Endothelial cell of hepatic sinusoid (primary cell): ENCODE results near the gene SLC8A2.

ENCODE experiments used
- in situ Hi-C: cut with HindIII; loops from 2 replicates; pipeline ENCODE4 v1.10.0; 2017; ENCODE audit warnings: low sequenced_read_pairs

The SLC8A2 gene

DNA sequence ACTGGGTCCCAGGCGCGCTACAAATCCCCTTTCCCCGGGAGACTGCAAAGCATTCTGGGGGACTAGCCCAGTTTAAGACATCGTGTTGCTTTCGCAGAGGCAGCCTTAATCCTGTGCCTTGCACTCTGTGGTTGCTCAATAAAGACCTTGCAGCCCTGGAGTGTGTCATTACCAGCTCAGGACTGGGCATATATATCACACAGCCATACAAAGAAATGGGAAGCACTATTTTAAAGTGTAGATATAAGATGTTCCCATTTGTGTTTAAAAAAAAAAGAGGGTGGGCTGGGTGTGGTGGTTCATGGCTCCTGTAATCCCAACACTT, 32.1 kb upstream of the SLC8A2 start:
- in situ Hi-C loops, result no loop called here

DNA sequence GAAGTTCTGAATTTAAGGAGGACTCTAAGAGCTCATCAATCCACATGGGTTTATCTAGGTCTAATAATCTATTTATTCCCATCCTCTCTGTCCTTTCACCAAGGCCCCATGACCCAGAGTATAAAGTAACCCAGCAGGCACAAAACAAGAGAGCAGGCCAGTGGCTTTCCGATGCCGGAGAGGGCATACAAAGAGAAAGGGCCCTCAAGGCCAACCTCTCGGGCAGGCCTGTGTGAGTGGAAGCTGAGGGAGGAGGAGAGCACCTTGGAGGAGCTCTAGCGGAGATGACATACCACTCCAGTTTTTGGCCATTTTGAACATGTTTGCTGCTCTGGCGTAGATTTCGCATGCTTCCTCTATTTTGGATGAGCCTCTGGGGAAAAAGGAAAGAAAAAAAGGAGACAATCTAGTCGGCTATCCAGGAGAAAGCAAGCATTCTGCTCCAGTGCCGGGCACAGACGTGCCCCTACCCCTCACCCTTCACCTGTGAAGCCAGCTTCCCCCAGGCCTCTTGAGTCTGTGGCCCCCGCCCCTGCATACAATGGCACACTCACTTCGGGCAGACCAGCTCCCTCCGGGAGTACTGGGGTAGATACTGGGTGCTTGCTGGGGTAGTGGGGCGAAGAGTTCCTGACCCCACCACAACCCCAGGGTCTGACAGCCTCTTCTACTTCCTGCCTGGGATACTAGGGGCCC, 31.6 kb upstream of the SLC8A2 start:
- in situ Hi-C loops, result no loop called here

DNA sequence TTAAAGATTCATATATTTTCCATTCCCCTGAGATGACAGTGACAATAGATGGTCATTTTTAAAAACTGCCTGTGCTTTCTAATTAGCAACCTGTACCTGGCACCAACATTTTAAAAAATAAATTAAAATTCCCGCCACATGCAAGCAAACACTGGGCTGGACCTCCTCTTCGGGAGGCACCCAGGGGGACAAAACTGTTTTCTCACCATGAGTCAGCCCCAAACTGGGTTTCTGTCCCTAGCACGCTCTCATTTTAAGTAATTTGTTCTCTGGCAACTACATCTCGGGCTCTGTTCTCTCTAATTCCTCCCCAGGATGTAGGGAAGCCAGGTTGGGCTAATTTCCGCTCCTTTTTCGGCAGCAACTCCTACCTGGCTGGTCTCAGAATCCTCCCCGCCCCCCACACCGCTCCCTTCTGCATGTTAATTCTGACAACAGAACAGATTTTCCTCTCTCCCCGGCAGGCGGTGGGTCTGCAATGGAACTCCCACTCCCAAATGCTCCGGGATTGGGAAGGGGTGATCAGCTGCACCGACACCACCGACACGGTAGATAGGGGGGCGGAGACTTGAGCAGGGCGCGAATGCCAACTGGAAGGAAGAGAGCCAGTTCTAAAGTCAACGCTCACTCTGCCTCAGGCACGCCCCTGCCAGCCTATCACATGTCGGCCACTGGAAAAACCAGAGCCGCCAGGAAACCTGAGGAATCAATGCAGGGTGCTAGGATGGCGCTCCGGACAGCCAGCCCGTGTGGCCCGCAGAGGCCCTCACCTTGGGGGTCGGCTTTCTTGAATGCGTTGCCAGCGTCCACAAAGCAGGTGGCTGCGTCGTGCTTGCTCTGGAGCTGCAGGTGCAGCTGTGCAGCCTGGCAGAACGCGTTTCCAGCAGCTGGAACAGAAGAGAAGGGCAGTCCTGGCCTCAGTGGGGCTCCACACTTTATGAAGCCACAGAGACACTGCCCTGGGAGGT, 28.5 kb upstream of the SLC8A2 start:
- in situ Hi-C loops, result no loop called here

- in situ Hi-C loops, result no loop called here
Measured at GRCh38 chr19:47499371-47499770, 27.7 kb upstream of the SLC8A2 start.

GRCh38 chr19:47498561-47498960, 26.9 kb upstream of the SLC8A2 start:
- in situ Hi-C loops, result no loop called here

DNA sequence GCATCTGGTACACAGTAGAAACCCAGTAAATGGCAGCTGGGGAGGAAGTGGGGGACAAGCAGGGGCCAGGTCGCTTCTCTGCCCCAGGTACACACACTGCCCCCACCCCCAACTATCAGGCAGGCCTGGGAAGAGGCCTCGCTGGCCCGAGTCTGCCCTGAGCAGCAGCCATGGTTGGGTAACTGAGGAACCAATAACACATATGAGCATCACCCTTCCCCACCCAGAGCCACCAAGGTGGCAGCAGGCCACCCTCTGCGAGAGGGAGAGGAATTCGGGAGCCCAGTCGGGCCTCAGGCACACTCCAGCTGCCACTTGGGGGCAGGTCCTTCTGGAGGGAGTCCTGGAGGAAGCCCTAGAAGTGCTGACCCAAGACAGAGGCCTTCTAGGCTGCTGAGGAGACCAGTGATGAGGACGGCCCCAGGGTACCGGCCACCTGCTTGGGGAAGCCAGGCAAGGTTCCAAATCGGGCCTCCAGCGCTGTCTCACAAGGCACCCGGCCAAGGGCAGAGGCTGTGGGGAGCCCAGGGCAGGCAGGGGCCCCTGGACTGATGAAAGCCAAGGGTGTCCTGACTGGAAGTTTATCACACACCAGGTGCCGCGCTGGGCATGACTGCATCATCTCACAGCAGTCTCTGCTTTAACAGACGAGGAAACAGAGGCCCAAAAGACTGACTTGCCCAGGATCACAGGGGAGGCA, 26.3 kb upstream of the SLC8A2 start:
- in situ Hi-C loops, result no loop called here

- in situ Hi-C loops, result no loop called here
Measured at GRCh38 chr19:47497050-47497766, 25.5 kb upstream of the SLC8A2 start.

DNA sequence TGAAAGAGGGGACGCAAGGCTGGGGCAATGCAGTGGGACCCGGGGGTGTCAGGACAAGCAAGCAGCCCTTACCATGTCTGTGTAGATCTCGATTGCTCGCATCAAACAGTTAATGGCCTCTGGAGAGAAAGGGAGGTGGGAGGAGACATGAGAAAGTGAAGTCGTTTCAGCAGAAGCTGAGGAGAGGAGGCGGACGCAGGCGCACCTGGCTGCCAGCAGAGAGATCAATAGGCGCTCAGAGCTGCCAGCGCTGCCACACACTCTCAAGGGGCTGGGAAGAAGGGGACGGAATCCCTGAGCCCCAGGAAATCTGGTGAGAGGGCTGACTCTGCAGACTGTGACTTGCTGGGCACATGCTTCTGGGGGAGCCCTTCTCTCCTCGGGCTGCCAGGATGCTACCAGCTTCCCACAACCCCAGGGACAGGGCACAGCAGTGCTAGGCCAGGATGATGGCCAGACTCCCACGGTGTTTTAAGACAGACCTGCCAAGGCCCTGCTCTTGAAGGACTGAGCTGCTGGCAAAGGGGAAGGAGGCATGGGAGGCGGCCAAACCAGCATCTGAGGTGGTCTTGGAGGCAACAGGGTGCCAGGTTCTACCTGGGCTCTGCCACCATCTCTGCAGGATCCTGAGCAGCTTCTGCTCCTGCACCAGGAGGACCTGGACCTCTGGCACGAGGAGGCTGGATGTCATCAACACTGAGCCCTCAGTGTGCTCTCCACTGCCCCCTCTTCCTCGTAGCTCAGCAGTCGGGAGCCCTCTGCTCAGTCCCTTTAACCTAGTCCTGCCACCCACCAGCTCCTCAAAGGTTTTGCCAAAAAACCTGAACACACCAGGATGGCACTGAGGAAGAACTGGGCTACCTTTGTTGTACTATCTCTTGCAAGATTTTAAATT, 24.0 kb upstream of the SLC8A2 start:
- in situ Hi-C loops, result no loop called here

DNA sequence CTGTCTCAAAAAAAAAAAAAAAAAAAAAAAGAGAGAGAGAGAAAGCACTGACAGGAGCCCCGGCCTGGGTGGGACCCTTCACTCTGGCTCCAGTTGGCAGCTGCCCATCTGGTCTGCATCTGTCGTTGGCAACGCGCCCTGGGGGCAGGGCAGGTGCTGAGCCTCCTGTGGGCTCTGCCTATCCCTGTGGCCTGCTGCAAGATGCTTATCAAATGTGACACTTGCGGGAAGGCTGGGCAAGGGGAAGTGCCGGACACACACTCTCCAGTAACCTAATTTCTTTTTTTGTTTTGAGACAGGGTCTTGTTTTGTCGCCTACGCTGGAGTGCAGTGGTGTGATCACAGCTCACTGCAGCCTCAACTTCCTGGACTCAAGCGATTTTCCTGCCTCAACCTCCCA, 23.0 kb upstream of the SLC8A2 start:
- in situ Hi-C loops, result loop anchor here (5.0 kb wide), 3 partner anchors 63 to 168 kb away; no protein-coding TSS in a partner anchor

DNA sequence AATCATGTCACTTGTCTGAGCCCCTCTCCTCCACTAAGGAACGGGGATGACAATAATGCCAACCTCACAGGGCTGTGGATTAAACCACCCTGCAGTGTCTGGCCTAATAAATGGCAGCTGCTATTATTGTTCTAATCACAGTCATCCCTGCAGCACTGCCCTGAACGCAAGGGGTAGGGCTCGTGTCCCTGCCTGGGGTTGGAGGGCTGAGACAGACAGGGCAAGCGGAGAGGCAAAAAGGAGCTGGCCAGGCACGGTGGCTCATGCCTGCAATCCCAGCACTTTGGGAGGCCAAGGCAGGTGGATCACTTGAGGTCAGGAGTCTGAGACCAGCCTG, 22.5 kb upstream of the SLC8A2 start:
- in situ Hi-C loops, result loop anchor here (5.0 kb wide), 3 partner anchors 63 to 168 kb away; no protein-coding TSS in a partner anchor

DNA sequence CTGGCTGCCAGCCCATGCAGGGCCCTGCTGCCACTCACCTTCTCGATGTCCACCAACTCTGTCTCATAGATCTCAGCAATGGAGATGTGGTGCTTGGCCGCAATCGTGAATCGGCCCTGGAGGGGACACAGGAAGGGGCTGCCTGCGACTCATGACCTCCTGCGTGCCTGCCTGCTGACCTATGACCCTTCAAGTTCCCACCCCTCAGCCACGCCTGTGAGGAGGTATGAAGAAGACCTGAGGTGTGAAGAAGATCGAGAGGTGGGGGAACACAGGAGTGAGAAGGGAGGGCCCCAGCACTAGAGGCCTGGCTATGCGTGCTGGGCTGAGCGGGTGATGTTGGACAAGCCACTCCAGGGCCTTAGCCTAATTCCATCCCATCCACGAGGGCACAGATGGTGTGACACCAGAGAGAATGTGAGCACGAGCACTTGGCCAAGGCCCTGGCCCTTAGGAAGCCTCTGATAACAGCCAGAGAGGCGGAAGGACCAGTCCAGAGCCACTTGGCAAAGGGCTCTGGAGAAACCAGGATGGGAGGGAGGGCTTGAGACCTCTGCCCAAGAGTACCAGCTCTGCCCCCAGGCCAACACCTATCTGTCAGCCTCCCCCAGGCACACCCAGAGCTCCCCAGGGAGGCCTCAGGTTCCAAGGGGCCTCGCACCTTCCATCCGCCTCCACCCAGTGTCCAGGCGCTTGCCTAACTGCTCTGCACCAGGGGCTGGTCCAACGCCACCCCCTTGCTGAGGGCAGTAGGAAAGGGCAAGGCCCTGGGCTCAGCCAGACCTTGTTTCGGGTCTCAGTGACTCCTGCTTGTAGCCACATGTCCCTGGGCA, 21.9 kb upstream of the SLC8A2 start:
- in situ Hi-C loops, result loop anchor here (5.0 kb wide), 3 partner anchors 64 to 169 kb away; no protein-coding TSS in a partner anchor

DNA sequence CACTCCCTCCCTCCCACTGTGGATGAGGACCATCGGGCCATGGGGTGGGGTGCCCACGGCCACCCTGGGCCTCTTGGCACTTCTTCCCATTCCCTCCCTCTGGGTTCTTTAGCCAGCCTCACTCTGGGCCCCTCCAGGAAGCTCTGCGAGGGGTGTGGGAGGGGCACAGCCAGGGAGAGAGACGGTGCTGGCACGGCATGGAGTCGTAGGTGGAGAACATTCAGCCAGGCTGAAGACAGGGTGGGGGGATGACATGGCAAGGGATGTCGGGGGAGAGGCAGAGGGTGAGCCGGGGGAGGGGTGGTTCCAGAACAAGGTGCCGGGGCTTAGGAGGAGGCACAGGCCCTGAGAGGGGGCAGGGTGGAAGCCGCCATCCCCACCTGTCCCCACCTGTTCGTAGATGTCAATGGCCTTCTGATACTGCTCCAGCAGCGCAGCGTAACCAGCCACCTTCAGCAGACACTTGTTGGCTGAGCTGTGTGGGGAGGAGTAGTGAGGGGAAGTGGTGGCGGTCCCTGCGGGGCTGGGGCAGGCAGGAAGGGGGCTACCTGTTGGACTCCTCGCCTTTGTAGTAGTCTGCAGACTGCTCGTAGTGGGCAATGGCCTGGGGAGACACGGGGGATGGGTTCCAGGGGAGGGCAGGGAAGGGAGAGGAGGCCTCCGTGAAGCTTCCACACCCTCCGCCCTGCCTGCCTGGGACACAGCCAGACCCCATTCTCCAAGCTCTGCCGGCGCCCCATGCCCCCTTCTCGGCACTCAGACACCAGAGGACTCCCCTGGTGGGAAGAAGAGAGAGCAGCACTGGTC, 21.1 kb upstream of the SLC8A2 start:
- in situ Hi-C loops, result loop anchor here (5.0 kb wide), 3 partner anchors 65 to 170 kb away; no protein-coding TSS in a partner anchor

DNA sequence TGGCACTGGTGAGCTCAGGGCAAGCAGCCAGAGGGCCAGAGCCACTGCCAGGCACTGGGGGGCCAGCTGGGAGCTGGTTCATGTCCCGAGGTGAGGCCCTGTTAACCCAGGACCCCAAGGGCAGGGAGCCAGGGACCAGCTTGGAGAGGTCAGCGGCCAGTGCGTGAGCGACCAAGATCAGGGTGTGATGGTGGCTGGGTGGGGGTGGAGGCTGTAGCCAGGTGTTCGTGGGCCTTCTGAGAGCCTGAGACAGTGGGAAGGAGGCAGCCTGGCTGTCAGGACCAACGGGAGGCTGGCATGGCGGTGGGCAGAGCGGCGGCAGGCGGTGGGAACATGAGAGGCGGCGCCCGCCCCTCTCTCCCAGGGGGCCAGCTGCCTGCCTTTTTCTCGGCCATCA, 20.4 kb upstream of the SLC8A2 start:
- in situ Hi-C loops, result loop anchor here (5.0 kb wide), 3 partner anchors 65 to 170 kb away; no protein-coding TSS in a partner anchor

GRCh38 chr19:47491358-47492136, 19.9 kb upstream of the SLC8A2 start:
- in situ Hi-C loops, result loop anchor here (5.0 kb wide), 3 partner anchors 66 to 171 kb away; no protein-coding TSS in a partner anchor

DNA sequence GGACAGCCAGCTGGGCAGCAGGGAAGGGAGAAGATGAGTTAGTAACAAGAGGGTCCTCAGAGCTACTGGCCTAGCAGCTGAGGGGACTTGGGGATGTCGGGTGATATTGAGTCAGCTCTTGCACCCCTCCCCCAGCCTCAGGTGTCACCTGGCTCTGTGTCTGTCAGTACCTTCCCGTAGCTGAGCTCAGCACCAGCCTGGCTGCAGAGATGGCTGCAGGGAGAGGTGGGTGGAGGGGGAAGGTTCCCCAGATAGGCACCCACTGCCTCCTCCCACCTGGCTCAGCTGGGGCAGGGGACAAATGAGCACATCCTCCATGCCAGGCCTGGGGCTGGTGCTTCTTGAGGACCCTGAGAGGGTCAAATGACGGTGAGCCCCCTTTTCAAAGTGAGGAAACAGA, 19.2 kb upstream of the SLC8A2 start:
- in situ Hi-C loops, result loop anchor here (5.0 kb wide), 3 partner anchors 66 to 171 kb away; no protein-coding TSS in a partner anchor

DNA sequence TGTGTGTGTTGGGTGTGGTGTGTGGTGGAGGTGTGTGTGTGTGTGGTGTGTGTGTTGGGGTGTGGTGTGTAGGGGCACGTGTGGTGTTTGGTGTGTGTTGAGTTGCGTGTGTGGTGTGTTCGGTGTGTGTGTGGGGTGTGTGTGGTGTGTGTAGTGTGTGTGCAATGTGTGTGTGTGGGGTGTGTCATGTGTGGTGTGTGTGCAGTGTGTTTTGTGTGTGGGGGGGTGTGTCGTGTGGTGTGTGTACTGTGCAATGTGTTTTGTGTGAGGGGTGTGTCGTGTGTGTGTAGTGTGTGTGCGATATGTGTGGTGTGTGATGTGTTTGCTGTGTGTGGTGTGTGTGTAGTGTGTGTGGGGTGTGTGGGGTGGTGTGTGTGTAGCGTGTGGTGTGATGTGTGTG, 18.3 kb upstream of the SLC8A2 start:
- in situ Hi-C loops, result loop anchor here (5.0 kb wide), 3 partner anchors 67 to 172 kb away; no protein-coding TSS in a partner anchor
